CD14-positive monocyte (primary cell): ENCODE data around the gene DGKH. TPM values are rescaled to one million over a fixed set of nuclear protein-coding genes. Genes with fewer than 3 reads are reported as not detected.

Experiments used
- DNase-seq, 3 donors: peaks; one replicate each; pipeline ENCODE4 v3.0.0-alpha.2; 2011 to 2022
- H2AFZ ChIP-seq: 2 replicates; pipeline ENCODE4 v1.6.0; 2012; ENCODE audit warnings: mild to moderate bottlenecking, low read depth, low read length, inconsistent platforms; ENCODE audit not compliant: insufficient read depth, poor library complexity, severe bottlenecking
- H3K27ac ChIP-seq, 2 donors: 1 replicate in 1 of 2; 2 replicates in 1 of 2; pipeline ENCODE4 v1.5.1; 2012 to 2013; ENCODE audit warnings: low read length in 2 of 2, control low read depth in 1 of 2, inconsistent platforms in 1 of 2, low read depth in 1 of 2, mild to moderate bottlenecking in 1 of 2
- H3K27me3 ChIP-seq, 2 donors: one replicate each; pipeline versions ENCODE4 v1.6.0 to v1.6.1; 2011 to 2013; ENCODE audit warnings: low read length in 2 of 2; ENCODE audit not compliant: control insufficient read depth in 2 of 2, insufficient read depth in 2 of 2
- H3K36me3 ChIP-seq, 2 donors: replicated peaks in 1 of 2; 1 replicate in 1 of 2; 2 replicates in 1 of 2; pipeline versions ENCODE4 v1.5.1 to v1.6.1; 2012 to 2013; ENCODE audit warnings: low read length in 2 of 2, control low read depth in 1 of 2, inconsistent platforms in 1 of 2, mild to moderate bottlenecking in 1 of 2; ENCODE audit not compliant: insufficient read depth in 2 of 2, control insufficient read depth in 1 of 2
- H3K4me1 ChIP-seq, 2 donors: 1 replicate in 1 of 2; 2 replicates in 1 of 2; pipeline versions ENCODE4 v1.5.1 to v1.6.1; 2012 to 2013; ENCODE audit warnings: low read length in 2 of 2, control low read depth in 1 of 2, inconsistent platforms in 1 of 2, mild to moderate bottlenecking in 1 of 2, moderate library complexity in 1 of 2; ENCODE audit not compliant: insufficient read depth in 2 of 2, control insufficient read depth in 1 of 2
- H3K4me2 ChIP-seq: replicated peaks from 2 replicates; pipeline ENCODE3; 2012; ENCODE audit warnings: low read length, moderate library complexity, mild to moderate bottlenecking; ENCODE audit not compliant: poor library complexity, severe bottlenecking; ENCODE audit errors: extremely low read depth
- H3K4me3 ChIP-seq, 3 experiments: fragments of 200-600 bp in 1 of 3; sonication (generic) in 1 of 3; replicated peaks in 1 of 3; 1 replicate in 2 of 3; 2 replicates in 1 of 3; pipeline ENCODE4 v1.5.1; 2011 to 2013; ENCODE audit warnings: low read length in 3 of 3, mild to moderate bottlenecking in 3 of 3, control low read depth in 2 of 3, low read depth in 2 of 3, inconsistent platforms in 1 of 3, moderate library complexity in 1 of 3
- H3K79me2 ChIP-seq: 2 replicates; pipeline ENCODE4 v1.6.0; 2012; ENCODE audit warnings: mild to moderate bottlenecking, control low read depth, inconsistent platforms, low read length, moderate library complexity; ENCODE audit not compliant: insufficient read depth
- H3K9ac ChIP-seq: 2 replicates; pipeline ENCODE4 v1.6.0; 2017; ENCODE audit warnings: low read length, mild to moderate bottlenecking; ENCODE audit not compliant: insufficient read depth, poor library complexity, severe bottlenecking
- H3K9me3 ChIP-seq, 2 donors: replicated peaks in 1 of 2; 1 replicate in 1 of 2; 2 replicates in 1 of 2; pipeline versions ENCODE4 v1.5.1 to v1.6.1; 2012 to 2013; ENCODE audit warnings: low read length in 2 of 2, control low read depth in 1 of 2; ENCODE audit not compliant: control insufficient read depth in 1 of 2, insufficient read depth in 1 of 2
- H4K20me1 ChIP-seq: 2 replicates; pipeline ENCODE4 v1.6.0; 2012; ENCODE audit warnings: mild to moderate bottlenecking, low read length, control low read depth, moderate library complexity; ENCODE audit not compliant: insufficient read depth
- H3K27ac Mint-ChIP-seq, 7 donors: one replicate each; pipeline ENCODE4 v1.8.0; 2020; ENCODE audit warnings: mild to moderate bottlenecking in 7 of 7, mixed read lengths in 7 of 7, moderate library complexity in 6 of 7, inconsistent platforms in 2 of 7
- H3K27me3 Mint-ChIP-seq, 3 donors: one replicate each; pipeline ENCODE4 v1.8.0; 2021 to 2022; ENCODE audit warnings: low read depth in 3 of 3, mild to moderate bottlenecking in 3 of 3, mixed read lengths in 3 of 3, moderate library complexity in 3 of 3, inconsistent platforms in 1 of 3
- H3K36me3 Mint-ChIP-seq, 2 donors: one replicate each; pipeline ENCODE4 v1.8.0; 2020; ENCODE audit warnings: mixed read lengths in 2 of 2, inconsistent platforms in 1 of 2, mild to moderate bottlenecking in 1 of 2
- H3K4me1 Mint-ChIP-seq: one replicate; pipeline ENCODE4 v1.8.0; 2020; ENCODE audit warnings: mild to moderate bottlenecking, mixed read lengths
- H3K4me3 Mint-ChIP-seq, 2 donors: one replicate each; pipeline ENCODE4 v1.8.0; 2020; ENCODE audit warnings: mild to moderate bottlenecking in 2 of 2, mixed read lengths in 2 of 2, moderate library complexity in 1 of 2
- H3K9me3 Mint-ChIP-seq, 7 donors: one replicate each; pipeline ENCODE4 v1.8.0; 2020 to 2022; ENCODE audit warnings: mixed read lengths in 7 of 7, mild to moderate bottlenecking in 6 of 7, moderate library complexity in 6 of 7, inconsistent platforms in 2 of 7
- CTCF ChIP-seq: fragments of 200-600 bp; IDR thresholded peaks from one replicate; pipeline ENCODE4 v1.8.0; 2022; ENCODE audit warnings: antibody characterized with exemption, mild to moderate bottlenecking
- WGBS: methylation state at CpG from one replicate; pipeline ENCODE4 v1.1.5; 2013; ENCODE audit warnings: missing lambda C conversion rate; ENCODE audit not compliant: insufficient coverage; 5-methylcytosine and 5-hydroxymethylcytosine counted together
- intact Hi-C, 2 donors: fragments of 100-400 bp; cut with micrococcal nuclease; formaldehyde crosslinking; loops; one replicate each; pipeline versions ENCODE4 v1.15.0 to v1.15.1; 2023
- polyA plus RNA-seq, 3 donors: library from polyadenylated mRNA; depleted of rRNA in 1 of 3; unstranded in 2 of 3; stranded (reverse) in 1 of 3; fragments of 300-500 nt in 2 of 3; fragments of >200 nt in 1 of 3; fragmentation: Illumina TruSeq in 2 of 3; gene quantifications; 1 replicate in 2 of 3; 2 replicates in 1 of 3; pipeline ENCODE4 v1.2.3, GENCODE V29; 2012 to 2021

DGKH gene
- polyA plus RNA-seq, 3 donors = 0.10 to 0.79 (median 0.15) TPM

- Mint-ChIP-seq H3K9me3 (peaks cover 0 to 3% (median 0%) of the 10 kb centered on the region in 7 donors), H3K27ac (no peak overlapping the region), H3K4me1 (peaks cover 2% of the 10 kb centered on the region), H3K4me3 (no peak overlapping the region), H3K27me3 (peaks cover 1 to 5% (median 4%) of the 10 kb centered on the region in 3 donors), H3K36me3 (no peaks in the 10 kb centered on the region)
- H3K4me2 ChIP-seq = no peak overlapping the region
- WGBS = no CpG with 5 or more reads among the region's 2 CpGs
- no peak for TF ChIP-seq CTCF
- intact Hi-C loops = no loop called here
- no peaks in the 10 kb centered on the region for H3K4me1 ChIP-seq
- no peak overlapping the region for H3K27ac ChIP-seq
- no peak for DNase-seq
- H2AFZ ChIP-seq = no peak overlapping the region
- H3K27me3 ChIP-seq = no peaks in the 10 kb centered on the region
- no peaks in the 10 kb centered on the region for H4K20me1 ChIP-seq
- H3K4me3 ChIP-seq = no peak overlapping the region
- no peaks in the 10 kb centered on the region for H3K79me2 ChIP-seq
- H3K9ac ChIP-seq = no peak overlapping the region
- H3K9me3 ChIP-seq = no peaks in the 10 kb centered on the region
- H3K36me3 ChIP-seq = no peaks in the 10 kb centered on the region
Measured at GRCh38 chr13:42000846-42001245, 47.6 kb upstream of the DGKH start.

GRCh38 chr13:42001580-42001979 is 46.9 kb upstream of the DGKH start:
- H3K27me3 Mint-ChIP-seq = peaks cover 1 to 5% (median 4%) of the 10 kb centered on the region in 3 donors
- 94% methylated on average over 3 of the region's 6 CpGs for whole genome bisulfite sequencing

More at GRCh38 chr13:42001580-42001979, 46.9 kb upstream of the DGKH start:
- no peaks in the 10 kb centered on the region for H3K4me1 Mint-ChIP-seq
- no peak overlapping the region for H3K4me2 ChIP-seq
- no peak for TF ChIP-seq CTCF
- no peak overlapping the region for H3K4me3 Mint-ChIP-seq
- H3K4me1 ChIP-seq = no peaks in the 10 kb centered on the region
- no peak overlapping the region for H2AFZ ChIP-seq
- no peak for DNase-seq
- no peak overlapping the region for H3K9ac ChIP-seq
- no peak overlapping the region for H3K27ac Mint-ChIP-seq
- intact Hi-C loops = no loop called here
- H3K36me3 Mint-ChIP-seq = no peaks in the 10 kb centered on the region
- no peak overlapping the region for H3K4me3 ChIP-seq
- H3K9me3 Mint-ChIP-seq = peaks cover 0 to 3% (median 0%) of the 10 kb centered on the region in 7 donors
- no peaks in the 10 kb centered on the region for H3K36me3 ChIP-seq
- H3K27ac ChIP-seq = no peak overlapping the region
- no peaks in the 10 kb centered on the region for H3K27me3 ChIP-seq
- no peaks in the 10 kb centered on the region for H4K20me1 ChIP-seq
- no peaks in the 10 kb centered on the region for H3K9me3 ChIP-seq
- no peaks in the 10 kb centered on the region for H3K79me2 ChIP-seq
